HepG2 (cell line): ENCODE results near the gene OR2W3. TPM values are rescaled to one million over a fixed set of nuclear protein-coding genes. Genes with fewer than 3 reads are reported as not detected.

Source experiments
- ATAC-seq: fragments of 200-7000 bp; cut with Tn5 transposase; 3 replicates; pipeline ENCODE4 v1.9.1; 2020; ENCODE audit warnings: mild to moderate bottlenecking, moderate library complexity
- BruUV-seq: library from RNA; stranded (reverse); fragments of 400-500 nt; replicated peaks from 2 replicates; lab custom pipeline; 2021; lab: Mats Ljungman, UMichigan
- CTCF ChIA-PET: fragments of 300-600 bp; formaldehyde crosslinking; extraction: SDS; loops from one replicate; lab custom pipeline; 2021; ENCODE audit warnings: low total read pairs, inconsistent platforms, low intra/inter-chr PET ratio; lab: Yijun Ruan, JAX
- POLR2A ChIA-PET: fragments of 350-600 bp; sonication (Branson Sonifier 250); formaldehyde crosslinking; loops from one replicate; lab custom pipeline; 2020; ENCODE audit warnings: antibody characterized with exemption, inconsistent platforms; lab: Yijun Ruan, JAX
- DNase-seq: peaks from one replicate; pipeline ENCODE4 v3.0.0-alpha.2; 2015; ENCODE audit warnings: low spot score
- FAIRE-seq: peaks from 3 replicates; lab custom pipeline; 2011; peaks lifted over from hg19 to GRCh38; lab: Jason Lieb, UNC
- H2AFZ ChIP-seq: one replicate; pipeline ENCODE4 v1.6.1; 2011; ENCODE audit warnings: low read length, inconsistent platforms
- H3K27ac ChIP-seq: fragments of 300-600 bp; 3 replicates; pipeline ENCODE4 v1.8.0; 2011; ENCODE audit warnings: mixed run types, mild to moderate bottlenecking, mixed read lengths, low read length, inconsistent platforms; ENCODE audit not compliant: insufficient read depth; ENCODE audit errors: extremely low read length
- H3K27me3 ChIP-seq, 2 experiments: fragments of 200-600 bp in 1 of 2; 2 replicates in 1 of 2; 3 replicates in 1 of 2; pipeline versions ENCODE4 v1.6.0 to v1.8.0; 2011; ENCODE audit warnings: low read length in 2 of 2, mild to moderate bottlenecking in 2 of 2, moderate library complexity in 2 of 2, inconsistent platforms in 1 of 2; ENCODE audit not compliant: insufficient read depth in 2 of 2, control insufficient read depth in 1 of 2
- H3K36me3 ChIP-seq, 2 experiments: fragments of 200-600 bp in 1 of 2; replicated peaks in 1 of 2; 2 replicates in 1 of 2; 3 replicates in 1 of 2; pipeline versions ENCODE4 v1.5.1 to v1.8.0; 2011; ENCODE audit warnings: low read length in 2 of 2, inconsistent platforms in 1 of 2; ENCODE audit not compliant: insufficient read depth in 2 of 2, control insufficient read depth in 1 of 2
- H3K4me1 ChIP-seq: 2 replicates; pipeline ENCODE4 v1.5.1; 2012; ENCODE audit warnings: low read length, inconsistent platforms; ENCODE audit not compliant: insufficient read depth
- H3K4me2 ChIP-seq: 2 replicates; pipeline ENCODE4 v1.6.0; 2011; ENCODE audit warnings: low read depth, low read length, inconsistent platforms
- H3K4me3 ChIP-seq, 3 experiments: fragments of 200-600 bp in 1 of 3; sonication (generic), shearing (Covaris generic) in 1 of 3; replicated peaks in 1 of 3; 2 replicates each; pipeline ENCODE4 v1.5.1; 2011 to 2016; ENCODE audit warnings: low read length in 3 of 3, inconsistent platforms in 2 of 3, low read depth in 2 of 3, mild to moderate bottlenecking in 2 of 3, control low read depth in 1 of 3, mixed read lengths in 1 of 3; ENCODE audit not compliant: insufficient read depth in 1 of 3
- H3K79me2 ChIP-seq: one replicate; pipeline ENCODE4 v1.6.1; 2011; ENCODE audit warnings: low read length, inconsistent platforms; ENCODE audit not compliant: insufficient read depth
- H3K9ac ChIP-seq: 2 replicates; pipeline ENCODE4 v1.6.0; 2011; ENCODE audit warnings: mild to moderate bottlenecking, low read depth, low read length, inconsistent platforms; ENCODE audit not compliant: insufficient read depth
- H3K9me3 ChIP-seq: 2 replicates; pipeline ENCODE4 v1.5.1; 2012; ENCODE audit warnings: mild to moderate bottlenecking, low read length
- H4K20me1 ChIP-seq: 2 replicates; pipeline ENCODE4 v1.6.0; 2011; ENCODE audit warnings: inconsistent platforms, mild to moderate bottlenecking, low read length, moderate library complexity; ENCODE audit not compliant: insufficient read depth
- KDM1A ChIP-seq: IDR thresholded peaks from 2 replicates; pipeline ENCODE4 v1.6.1; 2016; ENCODE audit warnings: missing compliant biosample characterization
- MEIS1 ChIP-seq: sonication (generic); formaldehyde crosslinking; IDR thresholded peaks from 2 replicates; pipeline ENCODE4 v1.9.0; 2021; ENCODE audit warnings: mild to moderate bottlenecking, missing genetic modification reagents, moderate library complexity, borderline replicate concordance
- SMAD3 ChIP-seq: sonication (generic); formaldehyde crosslinking; IDR thresholded peaks from 2 replicates; pipeline ENCODE4 v1.4.0; 2020; ENCODE audit warnings: missing genetic modification reagents
- U2AF2 ChIP-seq: fragments of 200-400 bp; formaldehyde crosslinking; IDR thresholded peaks from 2 replicates; pipeline ENCODE4 v1.6.1; 2017; ENCODE audit warnings: low read depth, mild to moderate bottlenecking, low read length
- ZNF3 ChIP-seq: IDR thresholded peaks from 2 replicates; pipeline ENCODE4 v1.7.0; 2017; ENCODE audit warnings: inconsistent platforms
- ZNF350 ChIP-seq: sonication (generic); formaldehyde crosslinking; IDR thresholded peaks from 2 replicates; pipeline ENCODE4 v1.4.0; 2020; ENCODE audit warnings: mild to moderate bottlenecking, low read depth, missing genetic modification reagents, borderline replicate concordance
- WGBS: methylation state at CpG from one replicate; pipeline ENCODE4 v1.1.6; 2017; ENCODE audit warnings: low lambda C conversion rate; 5-methylcytosine and 5-hydroxymethylcytosine counted together
- in situ Hi-C: cut with HindIII; loops from 2 replicates; pipeline ENCODE4 v1.10.0; 2017; ENCODE audit warnings: low pct_unique_long_range_greater_than_20kb; ENCODE audit not compliant: extremely low pct_ligation_motif_present
- intact Hi-C: fragments of 100-400 bp; cut with micrococcal nuclease; formaldehyde crosslinking; loops from one replicate; pipeline ENCODE4 v1.10.0; 2022; ENCODE audit not compliant: unreplicated experiment
- polyA plus RNA-seq, 8 experiments: library from polyadenylated mRNA; depleted of rRNA in 3 of 8; stranded (reverse) in 7 of 8; unstranded in 1 of 8; fragments of >200 nt; fragmentation: Illumina TruSeq in 4 of 8; extraction: Trizol in 4 of 8; gene quantifications; 2 replicates each; pipeline versions ENCODE4 v1.2.1 to v1.2.3, GENCODE V29; 2011 to 2016; ENCODE audit warnings: low read depth in 4 of 8, missing spikeins in 1 of 8, mixed read lengths in 1 of 8; ENCODE audit not compliant: insufficient read depth in 1 of 8
- total RNA-seq, 5 experiments: library from RNA; depleted of rRNA; stranded (reverse); fragments of >200 nt; fragmentation: Illumina TruSeq; extraction: Trizol; gene quantifications; 2 replicates each; pipeline ENCODE4 v1.2.3, GENCODE V29; 2016; ENCODE audit warnings: low read depth in 1 of 5
- TF ChIP-seq, protein P1 (sequence below): sonication (generic); formaldehyde crosslinking; IDR thresholded peaks from 2 replicates; pipeline ENCODE4 v1.8.0; 2022; ENCODE audit warnings: mild to moderate bottlenecking, missing genetic modification reagents, borderline replicate concordance
- TF ChIP-seq, protein P2 (sequence below): sonication (generic); formaldehyde crosslinking; IDR thresholded peaks from 2 replicates; pipeline ENCODE4 v1.4.0; 2020; ENCODE audit warnings: missing genetic modification reagents
- TF ChIP-seq, protein P3 (sequence below), 2 experiments: sonication (generic) in 1 of 2; formaldehyde crosslinking in 1 of 2; IDR thresholded peaks; 2 replicates each; pipeline versions ENCODE4 v1.6.1 to v1.9.0; 2014 to 2022; ENCODE audit warnings: antibody characterized with exemption in 1 of 2, borderline replicate concordance in 1 of 2, inconsistent platforms in 1 of 2, low read depth in 1 of 2, missing genetic modification reagents in 1 of 2
- TF ChIP-seq, protein P4 (sequence below), 2 experiments: sonication (generic) in 1 of 2; formaldehyde crosslinking in 1 of 2; IDR thresholded peaks; 2 replicates each; pipeline versions ENCODE4 v1.5.1 to v1.6.1; 2011 to 2020; ENCODE audit warnings: borderline replicate concordance in 1 of 2, low read depth in 1 of 2, low read length in 1 of 2, mild to moderate bottlenecking in 1 of 2, missing genetic modification reagents in 1 of 2, moderate library complexity in 1 of 2
- TF ChIP-seq, protein P5 (sequence below): sonication (generic); formaldehyde crosslinking; IDR thresholded peaks from 2 replicates; pipeline ENCODE4 v1.5.0; 2020; ENCODE audit warnings: mild to moderate bottlenecking, missing genetic modification reagents

OR2W3 gene
- total and polyA plus RNA-seq, 2 of the 13 experiments (the other 11 are each of a cell fraction or from before 2014, with no cell fraction given) = not detected

DNA sequence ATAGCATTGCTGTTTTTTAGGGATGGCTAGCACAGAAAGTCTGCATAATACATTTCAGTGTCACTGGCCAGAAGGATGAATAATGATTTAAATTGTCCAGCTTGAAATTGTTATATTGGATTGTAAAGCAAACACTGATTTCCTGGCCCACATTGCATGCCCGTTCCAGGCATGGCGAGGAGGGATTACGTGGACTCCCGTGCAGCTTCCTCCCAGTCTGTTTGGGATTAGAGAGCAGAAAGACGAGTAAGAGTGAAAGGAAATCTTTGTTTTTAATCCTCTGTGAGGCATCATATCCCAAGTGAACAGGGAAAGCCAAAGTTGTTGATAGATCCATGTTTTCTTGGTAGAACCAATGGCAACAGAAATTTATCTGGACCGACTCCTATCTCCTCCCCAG is 30.0 kb upstream of the OR2W3 start:
- Histone ChIP-seq H3K4me2 (no peak overlapping the region), H2AFZ (no peak overlapping the region), H4K20me1 (no peaks in the 10 kb centered on the region), H3K27me3 (no peaks in the 10 kb centered on the region; a peak in 1 of 5 replicates), H3K9me3 (0 out of 2 replicates have a peak, but pooled peaks cover 5% of the 10 kb centered on the region), H3K36me3 (no peaks in the 10 kb centered on the region), H3K4me1 (no peaks in the 10 kb centered on the region), H3K27ac (no peak overlapping the region), H3K79me2 (no peaks in the 10 kb centered on the region), H3K9ac (no peak overlapping the region), H3K4me3 (no peak overlapping the region)
- FAIRE-seq (no peak), ATAC-seq (no peak), DNase-seq (no peak)
- ChIA-PET POLR2A (no interaction called here), CTCF (no interaction called here)
- in situ Hi-C loops (no loop called here), intact Hi-C loops (no loop called here)
- BruUV-seq = no TSS peak
- 39% methylated on average over 6 of the region's 6 CpGs for WGBS
- TF ChIP-seq ZNF3 = no peak
- TF ChIP-seq, protein P1, sequence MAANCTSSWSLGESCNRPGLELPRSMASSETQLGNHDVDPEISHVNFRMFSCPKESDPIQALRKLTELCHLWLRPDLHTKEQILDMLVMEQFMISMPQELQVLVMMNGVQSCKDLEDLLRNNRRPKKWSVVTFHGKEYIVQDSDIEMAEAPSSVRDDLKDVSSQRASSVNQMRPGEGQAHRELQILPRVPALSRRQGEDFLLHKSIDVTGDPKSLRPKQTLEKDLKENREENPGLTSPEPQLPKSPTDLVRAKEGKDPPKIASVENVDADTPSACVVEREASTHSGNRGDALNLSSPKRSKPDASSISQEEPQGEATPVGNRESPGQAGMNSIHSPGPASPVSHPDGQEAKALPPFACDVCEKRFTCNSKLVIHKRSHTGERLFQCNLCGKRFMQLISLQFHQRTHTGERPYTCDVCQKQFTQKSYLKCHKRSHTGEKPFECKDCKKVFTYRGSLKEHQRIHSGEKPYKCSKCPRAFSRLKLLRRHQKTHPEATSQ (CRISPR knock-in tag) = no peak
- TF ChIP-seq, protein P2, sequence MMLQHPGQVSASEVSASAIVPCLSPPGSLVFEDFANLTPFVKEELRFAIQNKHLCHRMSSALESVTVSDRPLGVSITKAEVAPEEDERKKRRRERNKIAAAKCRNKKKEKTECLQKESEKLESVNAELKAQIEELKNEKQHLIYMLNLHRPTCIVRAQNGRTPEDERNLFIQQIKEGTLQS (CRISPR knock-in tag) = no peak
- TF ChIP-seq, protein P3, sequence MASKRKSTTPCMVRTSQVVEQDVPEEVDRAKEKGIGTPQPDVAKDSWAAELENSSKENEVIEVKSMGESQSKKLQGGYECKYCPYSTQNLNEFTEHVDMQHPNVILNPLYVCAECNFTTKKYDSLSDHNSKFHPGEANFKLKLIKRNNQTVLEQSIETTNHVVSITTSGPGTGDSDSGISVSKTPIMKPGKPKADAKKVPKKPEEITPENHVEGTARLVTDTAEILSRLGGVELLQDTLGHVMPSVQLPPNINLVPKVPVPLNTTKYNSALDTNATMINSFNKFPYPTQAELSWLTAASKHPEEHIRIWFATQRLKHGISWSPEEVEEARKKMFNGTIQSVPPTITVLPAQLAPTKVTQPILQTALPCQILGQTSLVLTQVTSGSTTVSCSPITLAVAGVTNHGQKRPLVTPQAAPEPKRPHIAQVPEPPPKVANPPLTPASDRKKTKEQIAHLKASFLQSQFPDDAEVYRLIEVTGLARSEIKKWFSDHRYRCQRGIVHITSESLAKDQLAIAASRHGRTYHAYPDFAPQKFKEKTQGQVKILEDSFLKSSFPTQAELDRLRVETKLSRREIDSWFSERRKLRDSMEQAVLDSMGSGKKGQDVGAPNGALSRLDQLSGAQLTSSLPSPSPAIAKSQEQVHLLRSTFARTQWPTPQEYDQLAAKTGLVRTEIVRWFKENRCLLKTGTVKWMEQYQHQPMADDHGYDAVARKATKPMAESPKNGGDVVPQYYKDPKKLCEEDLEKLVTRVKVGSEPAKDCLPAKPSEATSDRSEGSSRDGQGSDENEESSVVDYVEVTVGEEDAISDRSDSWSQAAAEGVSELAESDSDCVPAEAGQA (IDR thresholded peaks at IDR 0.05; ENCODE audit: low read depth) = no peak
- TF ChIP-seq, protein P3 (CRISPR knock-in tag; IDR thresholded peaks at IDR 0.05; ENCODE audit: borderline replicate concordance) = no peak
- TF ChIP-seq ZNF350 (CRISPR knock-in tag) = no peak
- TF ChIP-seq U2AF2 = no peak
- TF ChIP-seq, protein P4, sequence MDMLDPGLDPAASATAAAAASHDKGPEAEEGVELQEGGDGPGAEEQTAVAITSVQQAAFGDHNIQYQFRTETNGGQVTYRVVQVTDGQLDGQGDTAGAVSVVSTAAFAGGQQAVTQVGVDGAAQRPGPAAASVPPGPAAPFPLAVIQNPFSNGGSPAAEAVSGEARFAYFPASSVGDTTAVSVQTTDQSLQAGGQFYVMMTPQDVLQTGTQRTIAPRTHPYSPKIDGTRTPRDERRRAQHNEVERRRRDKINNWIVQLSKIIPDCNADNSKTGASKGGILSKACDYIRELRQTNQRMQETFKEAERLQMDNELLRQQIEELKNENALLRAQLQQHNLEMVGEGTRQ (IDR thresholded peaks at IDR 0.05; ENCODE audit: low read depth, low read length) = no peak
- TF ChIP-seq, protein P4 (CRISPR knock-in tag; IDR thresholded peaks at IDR 0.05; ENCODE audit: borderline replicate concordance) = no peak
- TF ChIP-seq, protein P5, sequence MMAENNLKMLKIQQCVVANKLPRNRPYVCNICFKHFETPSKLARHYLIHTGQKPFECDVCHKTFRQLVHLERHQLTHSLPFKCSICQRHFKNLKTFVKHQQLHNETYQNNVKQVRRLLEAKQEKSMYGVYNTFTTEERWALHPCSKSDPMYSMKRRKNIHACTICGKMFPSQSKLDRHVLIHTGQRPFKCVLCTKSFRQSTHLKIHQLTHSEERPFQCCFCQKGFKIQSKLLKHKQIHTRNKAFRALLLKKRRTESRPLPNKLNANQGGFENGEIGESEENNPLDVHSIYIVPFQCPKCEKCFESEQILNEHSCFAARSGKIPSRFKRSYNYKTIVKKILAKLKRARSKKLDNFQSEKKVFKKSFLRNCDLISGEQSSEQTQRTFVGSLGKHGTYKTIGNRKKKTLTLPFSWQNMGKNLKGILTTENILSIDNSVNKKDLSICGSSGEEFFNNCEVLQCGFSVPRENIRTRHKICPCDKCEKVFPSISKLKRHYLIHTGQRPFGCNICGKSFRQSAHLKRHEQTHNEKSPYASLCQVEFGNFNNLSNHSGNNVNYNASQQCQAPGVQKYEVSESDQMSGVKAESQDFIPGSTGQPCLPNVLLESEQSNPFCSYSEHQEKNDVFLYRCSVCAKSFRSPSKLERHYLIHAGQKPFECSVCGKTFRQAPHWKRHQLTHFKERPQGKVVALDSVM (CRISPR knock-in tag) = no peak
- TF ChIP-seq MEIS1 (CRISPR knock-in tag) = no peak
- no peak for TF ChIP-seq KDM1A (CRISPR knock-in tag)
- no peak for TF ChIP-seq SMAD3
